NB4 (cell line): ENCODE results near the gene POLD4.

Experiments
- POLR2A ChIP-seq: IDR thresholded peaks from 2 replicates; pipeline ENCODE4 v1.6.1; 2011; ENCODE audit warnings: mild to moderate bottlenecking; ENCODE audit not compliant: insufficient read length; ENCODE audit errors: extremely low read depth
- TF ChIP-seq, protein P1 (sequence below): IDR thresholded peaks from one replicate; pipeline ENCODE4 v1.5.1; 2012; ENCODE audit warnings: low read depth, low read length

DNA sequence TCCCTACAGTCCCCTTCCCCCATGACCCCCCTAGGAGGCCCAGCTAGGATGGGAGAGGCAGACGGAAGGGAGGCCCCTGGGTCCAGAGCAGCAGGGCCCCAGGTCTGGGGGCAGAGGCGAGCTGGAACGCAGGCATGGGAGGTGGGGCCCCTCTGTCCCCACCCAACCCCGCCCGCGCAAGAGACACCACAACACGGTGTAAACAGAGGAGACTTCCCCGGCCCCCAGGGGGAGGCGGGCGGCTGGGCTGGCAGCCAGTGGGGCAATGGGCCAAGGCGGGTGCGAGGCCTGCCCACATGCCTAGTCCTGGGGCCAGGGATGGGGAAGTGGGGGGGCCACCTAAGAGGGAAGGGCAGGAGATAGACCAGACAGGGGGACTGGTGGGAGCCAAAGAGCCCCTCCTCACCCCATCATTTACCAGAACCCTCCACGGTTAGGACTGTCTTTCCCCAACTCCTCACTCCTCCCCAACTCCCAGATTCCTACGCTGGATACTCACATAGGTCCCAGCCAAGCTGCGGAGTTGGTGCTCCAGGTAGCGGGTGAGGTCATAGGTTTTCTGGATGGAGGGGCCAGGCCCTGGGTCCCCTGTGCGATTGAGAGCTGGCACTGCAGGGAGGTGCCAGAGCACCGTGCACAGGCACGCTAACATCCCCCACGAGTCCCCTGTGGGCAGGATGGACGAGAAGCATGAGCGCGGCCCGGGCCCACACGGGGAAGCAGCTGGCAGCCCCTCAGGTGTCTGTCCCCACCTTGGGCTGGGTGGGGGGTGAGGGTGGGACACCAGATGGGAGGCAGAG is 13.8 kb upstream of the POLD4 start:
- TF ChIP-seq, protein P1, sequence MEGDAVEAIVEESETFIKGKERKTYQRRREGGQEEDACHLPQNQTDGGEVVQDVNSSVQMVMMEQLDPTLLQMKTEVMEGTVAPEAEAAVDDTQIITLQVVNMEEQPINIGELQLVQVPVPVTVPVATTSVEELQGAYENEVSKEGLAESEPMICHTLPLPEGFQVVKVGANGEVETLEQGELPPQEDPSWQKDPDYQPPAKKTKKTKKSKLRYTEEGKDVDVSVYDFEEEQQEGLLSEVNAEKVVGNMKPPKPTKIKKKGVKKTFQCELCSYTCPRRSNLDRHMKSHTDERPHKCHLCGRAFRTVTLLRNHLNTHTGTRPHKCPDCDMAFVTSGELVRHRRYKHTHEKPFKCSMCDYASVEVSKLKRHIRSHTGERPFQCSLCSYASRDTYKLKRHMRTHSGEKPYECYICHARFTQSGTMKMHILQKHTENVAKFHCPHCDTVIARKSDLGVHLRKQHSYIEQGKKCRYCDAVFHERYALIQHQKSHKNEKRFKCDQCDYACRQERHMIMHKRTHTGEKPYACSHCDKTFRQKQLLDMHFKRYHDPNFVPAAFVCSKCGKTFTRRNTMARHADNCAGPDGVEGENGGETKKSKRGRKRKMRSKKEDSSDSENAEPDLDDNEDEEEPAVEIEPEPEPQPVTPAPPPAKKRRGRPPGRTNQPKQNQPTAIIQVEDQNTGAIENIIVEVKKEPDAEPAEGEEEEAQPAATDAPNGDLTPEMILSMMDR = no peak
- TF ChIP-seq POLR2A = no peak
